ENCODE data around the gene PLCG1. TPM values are rescaled to one million over a fixed set of nuclear protein-coding genes. Genes with fewer than 3 reads are reported as not detected.

The PLCG1 gene
- total RNA-seq = 100 to 1,000 TPM; 267 to 286 TPM

DNA sequence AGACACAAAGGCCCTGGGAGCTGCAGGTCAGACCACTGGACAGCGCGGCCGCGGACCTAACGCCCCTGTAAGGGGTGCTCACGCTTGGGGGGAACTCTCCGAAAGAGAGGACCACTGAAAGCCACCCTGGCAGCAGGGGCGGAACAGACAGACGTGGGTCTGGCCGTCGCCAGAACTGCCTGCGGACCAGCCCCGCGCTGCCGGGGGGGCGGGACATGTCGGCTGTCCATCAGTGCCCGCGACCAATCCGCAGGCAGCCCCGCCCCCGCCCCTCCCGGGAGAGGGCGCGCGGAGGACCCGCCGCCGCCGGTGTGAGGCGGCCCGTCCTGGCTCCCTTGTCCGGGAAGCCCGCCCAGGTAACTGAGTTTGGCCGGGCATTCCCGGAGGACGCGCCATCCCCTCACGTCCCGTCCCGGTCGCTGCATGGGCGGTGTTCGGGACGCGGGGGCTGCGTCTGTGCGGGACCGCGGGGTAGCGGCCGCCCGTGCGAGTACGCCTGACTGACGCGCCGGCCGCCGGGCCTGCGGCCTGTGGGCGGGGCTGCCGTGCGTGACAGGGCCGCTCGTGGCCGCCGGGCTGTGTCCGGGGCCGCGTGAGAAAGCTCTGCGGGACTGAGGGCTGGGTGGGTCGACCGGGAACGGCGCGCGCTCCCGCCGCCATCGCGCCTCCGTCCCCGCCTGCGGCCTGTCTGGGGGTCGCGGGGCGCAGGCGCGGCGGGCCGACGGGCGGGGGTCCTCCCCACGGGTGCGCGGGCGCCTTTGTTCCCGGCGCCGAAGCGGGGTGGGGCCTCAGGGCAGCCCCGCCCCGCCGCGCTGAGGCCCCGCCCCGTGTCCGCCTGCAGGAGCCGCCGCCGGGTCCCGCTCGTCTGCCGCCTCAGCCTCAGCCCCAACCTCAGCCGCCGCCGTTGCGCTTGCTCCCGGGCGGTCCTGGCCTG is at the start of gene PLCG1:
TSS of gene PLCG1 (plus strand) at position 864 of the 934 bp plus-strand sequence. CDS start 99 bp downstream, outside the sequence.
- DNase-seq = peak; percentile 86
- no peaks in the 10 kb centered on the region for H3K27me3 Mint-ChIP-seq
- CTCF ChIA-PET = interaction anchor here (0.9 to 6.0 kb wide), 8 partner anchors 14 to 202 kb away, joined by 5 to 84 read pairs (median 37); partner anchors contain the start of gene LPIN3
- H3K36me3 Mint-ChIP-seq (ENCODE audit: low read depth) = peaks cover 28% of the 10 kb centered on the region
- no peaks in the 10 kb centered on the region for H3K9me3 Mint-ChIP-seq
- peak within 1 kb of the TSS; percentile 90 for H3K27ac Mint-ChIP-seq
- peaks cover 57% of the 10 kb centered on the region for H3K4me1 Mint-ChIP-seq
- POLR2A ChIA-PET = interaction anchor here (1.0 to 15.2 kb wide), 10 partner anchors 8 to 203 kb away, joined by 3 to 466 read pairs (median 4); no protein-coding TSS in a partner anchor
- peak within 1 kb of the TSS; percentile 86 for H3K4me3 Mint-ChIP-seq

- Mint-ChIP-seq H3K27me3 (no peaks in the 10 kb centered on the region), H3K9me3 (no peaks in the 10 kb centered on the region), H3K4me3 (no peak overlapping the region), H3K27ac (no peak overlapping the region), H3K4me1 (peaks cover 18% of the 10 kb centered on the region), H3K36me3 (ENCODE audit: low read depth) (peaks cover 69% of the 10 kb centered on the region)
- POLR2A ChIA-PET = interaction anchor here (1.8 kb wide), 1 partner anchor 97 kb away, joined by 6 read pairs; no protein-coding TSS in a partner anchor
- CTCF ChIA-PET = interaction anchor here (1.1 to 2.8 kb wide), 3 partner anchors 95 to 120 kb away, joined by 3 to 18 read pairs (median 4); no protein-coding TSS in a partner anchor
- DNase-seq = no peak
These were observed 49.6 kb upstream of the PLCG1 start for GRCh38 chr20:41087777-41088176.

GRCh38 chr20:41089555-41089954 is 47.8 kb upstream of the PLCG1 start:
- POLR2A ChIA-PET = no interaction called here
- Mint-ChIP-seq H3K27me3 (no peaks in the 10 kb centered on the region), H3K27ac (no peak overlapping the region), H3K4me3 (no peak overlapping the region), H3K9me3 (no peaks in the 10 kb centered on the region), H3K4me1 (peaks cover 17% of the 10 kb centered on the region), H3K36me3 (ENCODE audit: low read depth) (peaks cover 60% of the 10 kb centered on the region)
- CTCF ChIA-PET = interaction anchor here (0.6 to 1.1 kb wide), 2 partner anchors 32 to 99 kb away, joined by 3 read pairs; no protein-coding TSS in a partner anchor
- DNase-seq = no peak

- no peak overlapping the region for H3K4me3 Mint-ChIP-seq
- ChIA-PET POLR2A (interaction anchor here (0.6 to 1.8 kb wide), 4 partner anchors 59 to 129 kb away, joined by 3 to 7 read pairs (median 4); no protein-coding TSS in a partner anchor), CTCF (interaction anchor here (9.3 kb wide), 1 partner anchor 102 kb away, joined by 252 read pairs; no protein-coding TSS in a partner anchor)
- peak overlapping the region; percentile 0 for H3K27ac Mint-ChIP-seq
- DNase-seq = no peak
- peaks cover 53% of the 10 kb centered on the region for H3K36me3 Mint-ChIP-seq (ENCODE audit: low read depth)
- H3K27me3 Mint-ChIP-seq = no peaks in the 10 kb centered on the region
- H3K9me3 Mint-ChIP-seq = no peaks in the 10 kb centered on the region
- peaks cover 9% of the 10 kb centered on the region for H3K4me1 Mint-ChIP-seq
These were observed 45.4 kb upstream of the PLCG1 start for GRCh38 chr20:41091927-41092326.

- peaks cover 57% of the 10 kb centered on the region for H3K36me3 Mint-ChIP-seq (ENCODE audit: low read depth)
- ChIA-PET POLR2A (interaction anchor here (0.9 to 3.6 kb wide), 4 partner anchors 8 to 126 kb away, joined by 3 to 18 read pairs (median 6); no protein-coding TSS in a partner anchor), CTCF (interaction anchor here (0.6 to 9.3 kb wide), 28 partner anchors 8 to 131 kb away, joined by 3 to 252 read pairs (median 6); no protein-coding TSS in a partner anchor)
- H3K27ac Mint-ChIP-seq = peak overlapping the region; percentile 29
- no peaks in the 10 kb centered on the region for H3K27me3 Mint-ChIP-seq
- H3K4me1 Mint-ChIP-seq = peaks cover 4% of the 10 kb centered on the region
- no peak overlapping the region for H3K4me3 Mint-ChIP-seq
- no peak for DNase-seq
- no peaks in the 10 kb centered on the region for H3K9me3 Mint-ChIP-seq
These were observed 42.8 kb upstream of the PLCG1 start for GRCh38 chr20:41094353-41095055.

DNA sequence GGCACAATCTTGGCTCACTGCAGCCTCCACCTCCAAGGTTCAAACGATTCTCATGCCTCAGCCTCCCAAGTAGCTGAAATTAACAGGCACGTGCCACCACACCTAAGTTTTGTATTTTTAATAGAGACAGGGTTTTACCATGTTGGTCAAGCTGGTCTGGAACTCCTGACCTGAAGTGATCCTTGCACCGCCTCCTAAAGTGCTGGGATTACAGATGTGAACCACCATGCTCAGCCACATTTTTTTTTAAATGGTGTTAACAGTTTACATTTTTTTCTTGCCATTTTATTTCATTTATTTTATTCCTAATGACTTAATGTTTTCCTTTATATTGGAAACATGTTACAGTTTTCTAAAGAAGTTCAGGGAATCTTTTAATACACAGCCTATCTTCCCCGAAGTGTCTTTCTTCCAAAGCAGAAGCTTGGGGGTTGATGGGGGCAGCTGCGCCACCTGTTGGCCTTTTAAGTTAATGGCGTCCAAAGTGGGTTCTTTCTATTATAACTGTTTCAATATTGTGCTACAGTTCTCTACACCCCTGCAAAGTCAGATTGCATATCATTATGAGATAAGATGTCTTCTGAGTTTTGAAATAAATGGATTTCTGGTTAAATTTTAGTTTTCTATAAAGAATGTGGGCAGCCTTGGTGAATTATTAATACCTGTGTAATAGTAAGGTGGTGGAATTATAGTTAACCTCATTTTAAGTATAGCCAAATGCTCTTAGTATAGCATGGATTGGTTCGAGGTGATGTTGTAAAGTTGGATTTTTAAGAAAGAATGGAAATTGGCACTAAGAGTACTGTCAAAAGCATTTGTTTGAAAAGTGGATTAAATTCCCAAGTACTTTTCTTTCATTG is 42.0 kb upstream of the PLCG1 start:
- peak; percentile 63 for DNase-seq
- H3K27me3 Mint-ChIP-seq = no peaks in the 10 kb centered on the region
- no peak overlapping the region for H3K4me3 Mint-ChIP-seq
- no peak overlapping the region for H3K27ac Mint-ChIP-seq
- H3K4me1 Mint-ChIP-seq = peaks cover 4% of the 10 kb centered on the region
- POLR2A ChIA-PET = interaction anchor here (0.5 to 3.6 kb wide), 4 partner anchors 9 to 130 kb away, joined by 3 to 18 read pairs (median 5); no protein-coding TSS in a partner anchor
- peaks cover 62% of the 10 kb centered on the region for H3K36me3 Mint-ChIP-seq (ENCODE audit: low read depth)
- CTCF ChIA-PET = interaction anchor here (0.6 to 9.3 kb wide), 29 partner anchors 9 to 244 kb away, joined by 3 to 252 read pairs (median 5); no protein-coding TSS in a partner anchor
- H3K9me3 Mint-ChIP-seq = no peaks in the 10 kb centered on the region

DNA sequence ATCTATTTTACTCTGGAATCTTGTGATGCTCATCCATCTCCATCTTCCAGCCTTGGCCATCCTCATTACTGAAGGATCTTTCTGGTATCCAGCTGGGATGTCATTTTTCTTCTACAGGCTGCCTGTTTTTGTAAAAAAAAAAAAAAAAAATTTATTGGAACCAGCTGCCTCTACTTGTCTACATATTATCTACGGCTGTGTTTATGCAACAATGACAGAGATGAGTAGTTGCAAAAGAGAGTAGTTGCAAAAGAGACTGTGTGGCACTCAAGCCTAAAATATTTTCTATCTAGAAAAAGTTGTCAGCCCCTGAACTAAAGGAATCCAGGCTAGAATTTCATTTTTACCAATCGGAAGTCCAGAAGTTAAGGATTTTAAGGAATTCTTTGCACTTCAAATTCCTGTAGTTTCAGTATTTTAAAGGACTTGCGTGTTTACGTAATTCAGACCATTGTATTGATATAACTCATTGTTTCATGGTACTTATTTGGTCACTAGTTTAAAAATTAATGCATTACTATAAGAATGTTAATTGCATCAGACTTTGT is 38.6 kb upstream of the PLCG1 start:
- H3K27ac Mint-ChIP-seq = no peak overlapping the region
- CTCF ChIA-PET = interaction anchor here (1.9 to 9.3 kb wide), 2 partner anchors 12 to 109 kb away, joined by 4 to 252 read pairs; no protein-coding TSS in a partner anchor
- peaks cover 67% of the 10 kb centered on the region for H3K36me3 Mint-ChIP-seq (ENCODE audit: low read depth)
- DNase-seq = no peak
- POLR2A ChIA-PET = no interaction called here
- H3K9me3 Mint-ChIP-seq = no peaks in the 10 kb centered on the region
- no peak overlapping the region for H3K4me3 Mint-ChIP-seq
- H3K27me3 Mint-ChIP-seq = no peaks in the 10 kb centered on the region
- peaks cover 3% of the 10 kb centered on the region for H3K4me1 Mint-ChIP-seq

GRCh38 chr20:41100001-41100480 is 37.3 kb upstream of the PLCG1 start:
- CTCF ChIA-PET = interaction anchor here (1.9 to 9.3 kb wide), 2 partner anchors 11 to 110 kb away, joined by 4 to 252 read pairs; no protein-coding TSS in a partner anchor
- peaks cover 3% of the 10 kb centered on the region for H3K4me1 Mint-ChIP-seq
- H3K27ac Mint-ChIP-seq = no peak overlapping the region
- POLR2A ChIA-PET = no interaction called here
- H3K4me3 Mint-ChIP-seq = no peak overlapping the region
- H3K36me3 Mint-ChIP-seq (ENCODE audit: low read depth) = peaks cover 71% of the 10 kb centered on the region
- H3K27me3 Mint-ChIP-seq = no peaks in the 10 kb centered on the region
- no peaks in the 10 kb centered on the region for H3K9me3 Mint-ChIP-seq
- DNase-seq = no peak

GRCh38 chr20:41101660-41102059 is 35.7 kb upstream of the PLCG1 start:
- ChIA-PET POLR2A (no interaction called here), CTCF (interaction anchor here (1.0 kb wide), 2 partner anchors 34 to 134 kb away, joined by 3 read pairs; no protein-coding TSS in a partner anchor)
- Mint-ChIP-seq H3K27me3 (no peaks in the 10 kb centered on the region), H3K4me3 (no peak overlapping the region), H3K36me3 (ENCODE audit: low read depth) (peaks cover 63% of the 10 kb centered on the region), H3K27ac (no peak overlapping the region), H3K4me1 (no peaks in the 10 kb centered on the region), H3K9me3 (no peaks in the 10 kb centered on the region)
- no peak for DNase-seq

- Mint-ChIP-seq H3K27me3 (no peaks in the 10 kb centered on the region), H3K36me3 (ENCODE audit: low read depth) (peaks cover 48% of the 10 kb centered on the region), H3K9me3 (no peaks in the 10 kb centered on the region), H3K4me3 (no peak overlapping the region), H3K27ac (no peak overlapping the region), H3K4me1 (no peaks in the 10 kb centered on the region)
- ChIA-PET POLR2A (no interaction called here), CTCF (interaction anchor here (0.7 to 1.5 kb wide), 3 partner anchors 11 to 118 kb away, joined by 3 to 4 read pairs (median 3); no protein-coding TSS in a partner anchor)
- DNase-seq = no peak
These were observed 28.8 kb upstream of the PLCG1 start for GRCh38 chr20:41108531-41108930.

GRCh38 chr20:41110012-41110411 is 27.3 kb upstream of the PLCG1 start:
- Mint-ChIP-seq H3K4me3 (no peak overlapping the region), H3K9me3 (no peaks in the 10 kb centered on the region), H3K4me1 (no peaks in the 10 kb centered on the region), H3K36me3 (ENCODE audit: low read depth) (peaks cover 46% of the 10 kb centered on the region), H3K27ac (no peak overlapping the region), H3K27me3 (no peaks in the 10 kb centered on the region)
- DNase-seq = no peak
- ChIA-PET POLR2A (no interaction called here), CTCF (interaction anchor here (1.2 kb wide), 1 partner anchor 118 kb away, joined by 4 read pairs; no protein-coding TSS in a partner anchor)

Measured in activated CD4-positive, alpha-beta memory T cell treated with anti-CD3 and anti-CD28 coated beads, Interleukin-2, amount 10 ng/mL, durations not matched to agents 7 days and 5 days (primary cell).